ENCODE data around the gene NSUN7.

DNA sequence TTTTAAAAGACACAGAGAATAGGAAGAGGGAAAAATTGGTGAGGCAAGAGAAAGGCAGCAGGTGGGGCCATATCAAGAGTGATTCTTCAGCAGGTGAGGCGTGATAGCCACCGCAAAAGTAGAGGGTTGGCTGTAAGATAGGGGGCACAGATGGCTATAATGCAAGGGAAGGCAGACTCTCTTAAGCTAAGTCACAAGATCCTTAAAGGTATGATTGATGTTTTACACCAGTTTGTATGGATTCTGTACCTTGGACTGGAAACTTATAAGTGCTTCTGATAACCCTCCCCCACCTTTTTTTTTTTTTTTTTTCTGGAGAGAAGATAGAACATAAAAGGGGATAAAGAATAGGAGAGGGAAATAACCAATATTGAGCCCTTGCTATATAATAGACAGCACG is 40.0 kb downstream of the NSUN7 start:
- TF ChIP-seq, protein P1, sequence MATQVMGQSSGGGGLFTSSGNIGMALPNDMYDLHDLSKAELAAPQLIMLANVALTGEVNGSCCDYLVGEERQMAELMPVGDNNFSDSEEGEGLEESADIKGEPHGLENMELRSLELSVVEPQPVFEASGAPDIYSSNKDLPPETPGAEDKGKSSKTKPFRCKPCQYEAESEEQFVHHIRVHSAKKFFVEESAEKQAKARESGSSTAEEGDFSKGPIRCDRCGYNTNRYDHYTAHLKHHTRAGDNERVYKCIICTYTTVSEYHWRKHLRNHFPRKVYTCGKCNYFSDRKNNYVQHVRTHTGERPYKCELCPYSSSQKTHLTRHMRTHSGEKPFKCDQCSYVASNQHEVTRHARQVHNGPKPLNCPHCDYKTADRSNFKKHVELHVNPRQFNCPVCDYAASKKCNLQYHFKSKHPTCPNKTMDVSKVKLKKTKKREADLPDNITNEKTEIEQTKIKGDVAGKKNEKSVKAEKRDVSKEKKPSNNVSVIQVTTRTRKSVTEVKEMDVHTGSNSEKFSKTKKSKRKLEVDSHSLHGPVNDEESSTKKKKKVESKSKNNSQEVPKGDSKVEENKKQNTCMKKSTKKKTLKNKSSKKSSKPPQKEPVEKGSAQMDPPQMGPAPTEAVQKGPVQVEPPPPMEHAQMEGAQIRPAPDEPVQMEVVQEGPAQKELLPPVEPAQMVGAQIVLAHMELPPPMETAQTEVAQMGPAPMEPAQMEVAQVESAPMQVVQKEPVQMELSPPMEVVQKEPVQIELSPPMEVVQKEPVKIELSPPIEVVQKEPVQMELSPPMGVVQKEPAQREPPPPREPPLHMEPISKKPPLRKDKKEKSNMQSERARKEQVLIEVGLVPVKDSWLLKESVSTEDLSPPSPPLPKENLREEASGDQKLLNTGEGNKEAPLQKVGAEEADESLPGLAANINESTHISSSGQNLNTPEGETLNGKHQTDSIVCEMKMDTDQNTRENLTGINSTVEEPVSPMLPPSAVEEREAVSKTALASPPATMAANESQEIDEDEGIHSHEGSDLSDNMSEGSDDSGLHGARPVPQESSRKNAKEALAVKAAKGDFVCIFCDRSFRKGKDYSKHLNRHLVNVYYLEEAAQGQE (IDR thresholded peaks at IDR 0.05; ENCODE audit: insufficient read depth in 1 of 2, low read depth in 2 of 2, low read length in 2 of 2) = no peak
- no peak for TF ChIP-seq POLR2AphosphoS5 (IDR thresholded peaks at IDR 0.05; ENCODE audit: low read depth, low read length)

Measured in PFSK-1 (cell line).